ENCODE data around the gene GNB1.

Gene GNB1

GRCh38 chr1:1832820-1833219 is 58.1 kb downstream of the GNB1 start:
- no peak for DNase-seq (ENCODE audit: insufficient read length, low spot score)
- no peak for FAIRE-seq

- FAIRE-seq (no peak), DNase-seq (ENCODE audit: insufficient read length, low spot score) (no peak)
Observed at GRCh38 chr1:1832166-1832565, 58.7 kb downstream of the GNB1 start.

DNA sequence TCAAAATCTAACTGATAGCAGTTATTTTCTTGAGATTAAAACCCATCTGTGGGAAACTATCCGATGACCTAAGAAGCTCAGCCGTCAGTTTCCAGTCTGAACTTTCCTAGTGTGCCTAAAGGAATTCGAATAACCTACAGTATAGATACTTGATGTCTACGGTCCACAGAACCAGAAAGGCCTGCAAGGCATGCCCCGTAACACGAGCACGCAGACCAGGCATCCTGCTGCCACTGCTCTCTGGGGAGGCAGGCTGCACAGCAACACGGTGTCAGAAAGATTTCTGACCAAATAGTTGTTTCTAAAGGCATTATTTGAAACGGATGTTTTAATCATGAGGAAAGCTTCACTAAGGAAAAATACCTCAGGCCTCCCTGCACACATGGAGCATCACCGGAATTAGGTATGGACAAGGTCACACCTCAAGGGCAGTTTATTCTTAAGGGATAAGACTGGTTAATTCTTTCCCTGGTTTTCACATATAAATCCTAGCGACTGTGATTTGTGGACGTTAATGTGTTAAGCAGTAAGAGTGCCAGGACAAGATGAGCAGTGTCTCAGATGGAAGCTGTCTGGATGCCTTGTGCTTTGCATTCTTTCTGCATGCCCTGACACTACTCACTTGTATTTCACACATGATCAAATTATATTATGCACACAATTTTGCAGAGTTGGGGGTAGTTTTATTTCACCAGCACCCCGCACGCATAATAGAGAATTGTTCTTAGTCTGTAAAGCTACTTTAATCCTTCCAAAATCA is 63.6 kb downstream of the GNB1 start:
- no peak for DNase-seq (ENCODE audit: insufficient read length, low spot score)
- FAIRE-seq, result peak; percentile 39

DNA sequence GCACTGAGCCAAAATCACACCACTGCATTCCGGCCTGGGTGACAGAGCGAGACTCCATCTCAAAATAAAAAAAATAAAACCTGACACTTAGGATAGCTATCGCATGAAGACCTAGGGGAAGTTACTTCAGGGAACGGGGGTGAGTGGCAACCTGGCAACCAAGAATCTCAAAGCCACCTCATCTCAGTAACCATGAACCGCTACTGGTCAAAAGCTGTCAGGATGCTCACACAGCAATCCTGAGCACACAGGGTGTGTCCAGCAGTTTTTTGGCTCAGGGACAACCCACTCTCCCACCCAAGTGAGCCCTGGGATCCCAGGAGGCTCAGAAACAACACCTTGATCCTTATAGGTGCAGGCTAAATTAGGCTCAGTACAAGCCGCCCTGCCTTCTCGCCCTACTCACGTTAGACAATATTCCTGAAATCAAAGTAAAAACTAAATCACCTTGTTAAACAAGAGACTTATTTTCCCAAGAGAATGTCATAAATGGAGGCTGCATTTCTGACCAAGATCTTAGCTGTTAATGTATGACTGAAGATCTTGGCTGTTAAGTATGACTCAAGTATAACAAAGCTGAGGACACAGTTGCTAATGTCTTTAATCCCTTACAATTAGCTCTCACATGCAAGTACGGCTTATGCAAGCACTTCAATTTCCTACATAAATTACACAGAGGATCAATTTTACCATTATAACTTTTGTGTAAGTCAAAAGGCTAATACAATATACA is 64.4 kb downstream of the GNB1 start:
- peak; percentile 26 for FAIRE-seq
- DNase-seq (ENCODE audit: insufficient read length, low spot score), result no peak

- DNase-seq (ENCODE audit: insufficient read length, low spot score), result no peak
- peak; percentile 14 for FAIRE-seq
Observed at GRCh38 chr1:1825217-1825616, 65.7 kb downstream of the GNB1 start.

- no peak for DNase-seq (ENCODE audit: insufficient read length, low spot score)
- no peak for FAIRE-seq
Observed at GRCh38 chr1:1819762-1820161, 71.1 kb downstream of the GNB1 start.

- no peak for FAIRE-seq
- no peak for DNase-seq (ENCODE audit: insufficient read length, low spot score)
Observed at GRCh38 chr1:1817221-1817620, 73.7 kb downstream of the GNB1 start.

DNA sequence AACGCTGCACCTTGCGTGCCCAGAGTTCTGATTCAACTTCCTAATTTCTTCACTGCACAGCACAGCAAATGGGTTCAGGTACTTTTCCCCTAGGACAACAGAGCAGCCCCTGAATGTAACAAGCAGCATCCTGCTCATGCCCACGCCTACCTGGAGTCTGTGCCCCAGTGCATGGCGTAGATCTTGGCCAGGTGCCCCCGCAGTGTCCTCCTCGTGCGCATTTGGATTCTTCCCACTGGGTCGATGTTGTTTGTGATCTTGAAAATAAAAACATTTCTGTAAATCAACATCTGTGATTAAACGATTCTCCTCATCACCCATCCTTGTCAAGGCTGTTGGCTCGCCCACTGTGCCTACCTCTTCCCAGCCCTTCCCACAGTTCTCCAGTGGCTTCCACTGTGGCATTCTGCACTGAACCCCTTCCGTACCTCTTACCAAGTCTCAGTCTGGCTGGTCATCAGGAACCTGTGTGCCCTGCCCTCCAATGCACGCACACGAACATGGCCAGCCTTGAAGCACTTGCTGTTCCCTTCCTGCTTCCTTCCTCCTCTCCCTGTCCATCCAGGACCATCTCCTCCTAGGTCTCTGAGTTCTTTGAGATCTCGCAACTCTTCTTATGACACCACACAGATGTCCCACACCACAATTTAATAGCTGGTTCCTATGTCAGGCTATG is 75.1 kb downstream of the GNB1 start:
- FAIRE-seq (no peak), DNase-seq (ENCODE audit: insufficient read length, low spot score) (no peak)

DNA sequence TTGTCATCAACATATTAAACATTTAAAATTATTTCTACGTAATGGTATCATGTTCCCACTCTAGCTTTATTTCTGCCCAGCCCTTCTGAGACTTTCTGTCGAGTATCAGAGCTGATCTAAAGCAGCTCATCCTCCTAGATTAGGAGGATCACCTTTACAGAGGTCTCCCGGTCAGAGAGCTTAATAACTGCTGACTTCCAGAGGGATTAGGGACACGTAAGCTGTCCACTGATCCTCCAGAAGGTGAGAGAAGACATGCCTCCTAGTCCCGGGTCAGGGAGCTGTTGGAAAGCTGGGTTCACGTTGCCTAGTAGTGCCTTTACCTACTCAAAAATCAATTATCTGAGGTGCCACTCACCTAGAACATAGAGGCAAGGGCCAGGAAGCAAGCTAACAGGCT is 81.4 kb downstream of the GNB1 start:
- no peak for DNase-seq (ENCODE audit: insufficient read length, low spot score)
- FAIRE-seq, result no peak

GRCh38 chr1:1808206-1808605 is 82.7 kb downstream of the GNB1 start:
- FAIRE-seq, result no peak
- DNase-seq (ENCODE audit: insufficient read length, low spot score), result no peak

GRCh38 chr1:1806890-1807289 is 84.0 kb downstream of the GNB1 start:
- FAIRE-seq (no peak), DNase-seq (ENCODE audit: insufficient read length, low spot score) (no peak)

DNA sequence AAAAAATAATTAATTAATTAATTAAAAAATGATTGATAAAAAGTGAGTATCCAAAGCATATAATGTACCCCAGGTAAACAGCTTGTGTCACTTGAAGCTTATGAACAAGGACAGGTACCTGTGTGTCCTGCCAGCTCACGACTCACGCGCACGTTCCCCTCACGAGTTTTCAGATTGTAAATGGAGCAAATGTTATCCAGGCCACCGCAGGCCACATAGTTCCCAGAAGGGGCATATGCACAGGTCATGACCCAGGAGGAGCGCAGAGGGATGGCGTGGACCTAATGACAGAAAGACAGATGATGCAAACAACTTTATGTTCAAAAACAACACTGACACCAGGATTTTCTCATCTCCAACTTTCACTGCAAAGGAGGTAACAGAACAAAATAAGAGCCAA is 86.6 kb downstream of the GNB1 start:
- FAIRE-seq (no peak), DNase-seq (ENCODE audit: insufficient read length, low spot score) (no peak)

GRCh38 chr1:1802871-1803270 is 88.0 kb downstream of the GNB1 start:
- no peak for FAIRE-seq
- no peak for DNase-seq (ENCODE audit: insufficient read length, low spot score)

DNA sequence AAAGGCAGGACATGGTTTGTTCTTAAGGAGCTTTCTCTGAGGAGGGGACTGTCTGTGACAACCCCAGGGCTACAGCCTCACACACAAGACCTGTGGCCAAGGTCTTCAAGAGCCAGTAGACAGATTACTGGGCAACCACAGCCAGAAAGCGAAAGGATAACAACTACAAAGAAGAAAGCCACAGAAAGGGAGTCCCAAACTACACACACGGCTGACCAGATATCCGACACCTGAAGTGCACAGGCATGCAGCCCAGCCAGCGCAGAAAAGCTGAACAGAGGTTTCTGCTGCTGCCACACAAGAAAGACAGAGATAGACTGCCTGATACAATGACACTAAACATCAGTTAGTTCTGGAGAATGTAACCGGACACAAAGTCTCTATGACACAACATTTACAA is 91.2 kb downstream of the GNB1 start:
- FAIRE-seq (peak; percentile 95), DNase-seq (ENCODE audit: insufficient read length, low spot score) (peak; percentile 83)

- FAIRE-seq (peak; percentile 78), DNase-seq (ENCODE audit: insufficient read length, low spot score) (no peak)
Observed at GRCh38 chr1:1797731-1798341, 93.1 kb downstream of the GNB1 start.

GRCh38 chr1:1796466-1796865 is 94.4 kb downstream of the GNB1 start:
- no peak for DNase-seq (ENCODE audit: insufficient read length, low spot score)
- FAIRE-seq, result no peak

GRCh38 chr1:1794999-1795398 is 95.9 kb downstream of the GNB1 start:
- FAIRE-seq (no peak), DNase-seq (ENCODE audit: insufficient read length, low spot score) (no peak)

GRCh38 chr1:1793481-1794244 is 97.2 kb downstream of the GNB1 start:
- FAIRE-seq, result no peak
- no peak for DNase-seq (ENCODE audit: insufficient read length, low spot score)

DNA sequence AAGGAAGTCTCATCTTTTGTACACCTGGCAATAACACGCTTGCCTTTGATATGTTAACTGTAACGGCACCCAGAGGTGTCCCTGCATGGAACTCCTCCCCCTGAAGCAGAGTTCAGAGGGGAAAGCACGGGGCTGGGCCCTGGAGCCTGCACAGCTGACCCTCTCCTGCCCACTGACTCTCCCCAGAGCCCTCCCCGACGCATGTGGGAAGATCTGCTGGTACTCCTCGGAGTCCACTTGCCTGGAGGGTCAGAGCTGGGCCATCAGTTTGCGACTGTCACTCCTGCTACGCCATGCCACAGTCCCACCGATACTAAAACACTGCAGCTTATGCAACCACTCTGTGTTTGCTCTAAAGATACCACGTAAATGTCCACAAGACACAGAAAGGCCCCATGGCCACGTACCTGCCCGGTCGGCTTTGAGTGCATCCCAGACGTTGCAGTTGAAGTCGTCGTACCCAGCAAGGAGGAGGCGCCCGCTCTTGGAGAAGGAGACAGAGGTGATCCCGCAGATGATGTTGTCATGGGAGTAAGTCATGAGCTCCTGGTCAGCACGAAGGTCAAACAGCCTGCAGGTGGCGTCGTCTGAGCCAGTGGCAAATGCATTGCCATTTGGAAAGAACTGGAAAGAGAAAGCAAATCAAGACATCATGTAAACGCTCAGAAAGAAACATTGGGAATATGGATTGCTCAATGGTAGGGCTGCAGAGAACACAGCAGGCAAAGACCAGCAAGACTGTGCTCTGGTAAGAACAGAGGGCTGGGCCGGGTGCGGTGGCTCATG is 102.0 kb downstream of the GNB1 start:
- DNase-seq (ENCODE audit: insufficient read length, low spot score), result no peak
- FAIRE-seq, result peak; percentile 68

DNA sequence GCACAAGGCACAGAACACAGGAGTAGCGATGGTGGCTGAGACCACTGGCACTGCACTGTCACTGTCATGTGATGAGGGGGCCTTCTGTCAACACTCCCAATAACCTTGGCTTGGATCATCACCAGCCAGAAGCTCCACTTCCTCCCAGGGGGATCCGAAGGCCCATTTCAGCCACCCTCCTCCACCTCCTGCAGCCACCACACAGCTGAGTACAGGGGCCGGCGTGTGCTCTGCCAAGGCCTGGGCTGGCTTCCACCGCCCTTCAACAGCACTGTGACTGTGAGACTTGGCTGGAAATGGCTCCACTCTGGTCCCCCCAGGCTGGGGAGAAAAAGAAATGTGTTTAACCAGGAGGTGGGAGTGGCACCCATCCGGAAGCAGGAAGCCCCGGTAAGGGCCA is 102.8 kb downstream of the GNB1 start:
- FAIRE-seq, result no peak
- no peak for DNase-seq (ENCODE audit: insufficient read length, low spot score)
